Dedifferentiated amniotic fluid mesenchymal stem cell (primary cell): ENCODE measurements around the gene INPP5D.
"Not testable (repeated sequence)": the region's sequence is repeated elsewhere in the genome, so short reads cannot be mapped to it uniquely, and the experiment has no call there.

Experiments
- DNase-seq: peaks from one replicate; pipeline ENCODE4 v3.0.0-alpha.2; 2016; ENCODE audit errors: extremely low spot score

Gene INPP5D

DNA sequence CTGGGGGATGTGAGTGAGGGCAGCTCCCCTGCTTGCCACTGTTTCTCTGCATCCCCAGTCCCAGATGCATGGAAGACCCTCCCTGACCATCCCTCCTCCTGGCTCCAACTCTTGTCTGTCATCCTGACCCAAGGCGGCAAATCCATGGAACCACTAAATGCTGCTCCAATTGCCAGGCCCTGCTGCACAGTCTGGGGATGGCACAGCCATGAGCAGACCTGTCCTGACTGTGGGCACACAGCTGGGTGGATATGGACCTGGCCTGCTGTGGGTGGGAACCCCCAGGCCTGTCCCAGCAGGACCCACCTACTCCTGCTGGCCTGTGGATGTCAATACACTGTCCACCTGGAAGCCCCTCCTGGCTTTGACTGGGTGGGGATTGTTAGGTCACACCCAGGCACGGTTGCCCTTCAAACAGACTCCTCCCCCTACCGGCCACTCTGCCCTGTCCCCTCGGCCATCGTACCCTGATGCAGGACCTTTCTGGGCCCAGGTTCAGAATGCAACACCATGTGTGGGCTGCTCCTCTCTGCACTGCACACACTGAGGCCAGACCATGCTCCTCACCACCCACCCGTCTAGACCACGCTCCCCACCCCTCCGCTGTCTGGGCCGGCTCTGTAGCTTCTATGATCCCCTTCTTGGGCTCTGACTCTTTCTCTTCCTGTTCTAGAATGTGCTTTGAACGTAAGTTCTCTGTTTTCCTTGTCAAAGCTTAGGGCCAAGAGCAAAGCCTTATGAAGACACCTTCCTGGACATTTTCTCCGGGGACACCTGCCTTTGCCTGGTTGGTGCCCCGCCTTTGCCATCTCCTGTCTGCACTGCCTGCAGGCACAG, 57.9 kb downstream of the INPP5D start:
- DNase-seq, result no peak

DNA sequence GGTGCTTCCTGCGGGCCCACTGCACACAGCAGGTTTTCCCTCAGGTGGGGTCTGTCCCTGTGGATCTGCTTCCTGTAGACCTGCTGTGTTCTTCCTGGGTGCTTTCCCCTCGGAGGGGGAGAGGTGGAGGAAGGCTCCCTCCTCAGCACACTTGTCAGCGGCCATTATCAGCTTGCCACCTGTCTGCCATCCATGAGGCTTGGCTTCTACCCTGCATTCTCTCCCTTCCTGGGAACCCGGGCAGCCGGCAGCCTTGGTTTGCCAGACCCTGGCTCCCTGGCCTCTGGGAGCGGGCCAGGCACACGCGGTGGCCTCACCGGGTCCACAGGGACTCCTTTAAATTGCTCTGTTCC, 58.5 kb downstream of the INPP5D start:
- DNase-seq, result no peak

DNA sequence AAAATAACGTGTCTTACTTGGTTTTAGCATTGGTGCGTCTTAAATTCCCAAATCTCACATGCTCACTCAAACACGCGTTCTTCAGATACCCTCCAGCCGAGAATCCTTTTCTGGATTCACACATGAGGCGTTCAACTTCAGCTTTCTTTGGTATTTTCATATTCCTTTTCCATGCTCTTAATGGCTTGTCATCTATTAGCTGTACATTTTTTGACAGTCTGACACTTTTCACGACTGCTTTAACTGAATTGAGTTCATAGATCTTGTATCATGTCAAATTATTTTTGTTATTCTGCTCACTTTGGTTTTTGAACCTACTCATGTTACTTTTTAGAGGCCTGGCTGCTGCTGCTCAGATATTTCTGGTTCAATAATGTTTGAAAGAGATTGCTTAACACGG, 59.0 kb downstream of the INPP5D start:
- no peak for DNase-seq

DNA sequence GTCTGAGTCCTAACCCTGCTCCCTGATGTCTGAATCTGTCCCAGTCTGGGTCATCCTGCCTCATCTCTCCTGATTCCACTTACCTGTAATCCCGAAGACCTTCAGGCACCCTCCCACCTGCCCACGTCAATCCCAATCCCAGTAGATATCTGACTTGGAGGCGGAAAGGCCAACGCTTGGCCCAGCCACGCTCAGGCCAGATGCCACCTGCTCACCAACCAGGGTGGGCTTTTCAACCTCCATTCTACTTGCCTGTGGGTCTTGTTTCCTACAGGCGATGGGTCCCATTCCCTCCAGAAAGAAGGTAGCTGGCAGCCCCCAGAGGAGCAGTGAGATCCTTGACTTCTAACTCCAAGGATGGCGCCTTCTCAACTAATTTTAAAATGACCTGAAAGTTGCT, 59.7 kb downstream of the INPP5D start:
- no peak for DNase-seq

GRCh38 chr2:233120459-233120858, 60.3 kb downstream of the INPP5D start:
- DNase-seq, result no peak

DNA sequence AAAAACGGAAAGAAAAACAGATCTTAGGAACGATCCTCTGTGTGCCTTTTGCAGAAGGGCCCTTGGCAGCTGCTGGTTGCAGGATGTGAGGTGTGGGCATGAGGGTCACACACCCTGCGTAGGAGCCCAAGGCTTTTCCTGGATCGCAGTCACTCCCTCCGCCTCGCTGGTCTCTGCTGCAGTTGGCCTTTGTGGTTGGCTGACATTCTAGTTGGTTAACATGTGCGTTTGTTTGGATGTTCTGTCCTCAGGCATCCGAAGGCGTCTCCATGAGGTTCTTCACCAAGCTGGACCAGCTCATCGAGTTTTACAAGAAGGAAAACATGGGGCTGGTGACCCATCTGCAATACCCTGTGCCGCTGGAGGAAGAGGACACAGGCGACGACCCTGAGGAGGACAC, 61.7 kb downstream of the INPP5D start:
- DNase-seq, result no peak

GRCh38 chr2:233122541-233122940, 62.4 kb downstream of the INPP5D start:
- DNase-seq, result no peak

DNA sequence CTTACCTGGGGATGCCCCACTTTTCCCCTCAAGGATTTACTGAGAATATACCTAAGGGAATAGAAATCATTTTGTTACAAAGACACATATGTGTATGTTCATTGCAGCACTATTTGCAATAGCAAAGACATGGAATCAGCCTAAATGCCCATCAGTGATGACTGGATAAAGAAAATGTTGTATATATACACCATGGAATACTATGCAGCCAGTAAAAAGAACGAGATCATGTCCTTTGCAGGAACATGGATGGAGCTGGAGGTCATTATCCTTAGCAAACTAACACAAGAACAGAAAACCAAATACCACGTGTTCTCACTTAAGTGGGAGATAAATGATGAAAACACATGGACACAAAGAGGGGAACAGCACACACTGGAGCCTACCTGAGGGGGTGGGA, 63.4 kb downstream of the INPP5D start:
- DNase-seq, result not testable (repeated sequence)

GRCh38 chr2:233124421-233125080, 64.4 kb downstream of the INPP5D start:
- no peak for DNase-seq

GRCh38 chr2:233125455-233126065, 65.4 kb downstream of the INPP5D start:
- no peak for DNase-seq

- DNase-seq, result no peak
These were observed 69.3 kb downstream of the INPP5D start for GRCh38 chr2:233129351-233129978.

GRCh38 chr2:233130024-233130423, 69.9 kb downstream of the INPP5D start:
- no peak for DNase-seq

GRCh38 chr2:233130481-233131020, 70.4 kb downstream of the INPP5D start:
- DNase-seq, result no peak

DNA sequence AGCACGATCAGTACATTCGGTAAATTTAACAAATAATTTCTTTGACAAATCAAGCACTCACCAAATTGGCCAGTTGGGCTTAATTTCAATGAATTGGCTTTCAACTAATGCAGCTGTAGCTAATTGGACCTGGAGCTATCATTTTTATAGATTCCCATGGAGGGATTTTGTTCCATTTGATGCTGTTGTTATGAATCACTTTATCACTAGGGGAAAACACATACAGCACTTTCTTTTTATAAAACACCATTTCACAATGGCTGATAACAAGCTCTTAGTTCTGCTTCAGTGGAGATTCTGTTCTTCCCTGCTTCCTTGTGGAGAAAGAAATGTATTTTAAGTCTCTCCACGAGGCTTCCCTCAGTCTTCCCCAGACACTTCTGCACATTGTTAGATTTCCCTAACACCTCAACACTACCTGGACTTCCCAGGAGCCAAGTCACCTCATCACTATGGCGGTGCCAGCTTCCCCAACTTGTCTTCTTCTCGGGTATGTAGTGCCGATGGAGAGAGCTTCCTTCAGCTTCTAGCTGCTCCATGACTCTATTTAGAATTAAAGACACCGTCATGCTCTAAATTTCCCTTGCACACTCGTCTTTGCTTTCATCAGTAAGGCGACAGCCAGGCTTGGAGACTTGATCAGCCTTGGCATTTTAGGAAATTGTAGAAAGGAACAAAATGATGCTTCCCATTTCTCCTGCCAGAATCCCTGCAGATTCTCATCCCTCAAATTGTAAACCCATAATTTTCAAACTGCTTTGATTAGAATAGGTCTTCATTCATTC, 72.0 kb downstream of the INPP5D start:
- no peak for DNase-seq

- DNase-seq, result no peak
These were observed 73.1 kb downstream of the INPP5D start for GRCh38 chr2:233133239-233133638.

DNA sequence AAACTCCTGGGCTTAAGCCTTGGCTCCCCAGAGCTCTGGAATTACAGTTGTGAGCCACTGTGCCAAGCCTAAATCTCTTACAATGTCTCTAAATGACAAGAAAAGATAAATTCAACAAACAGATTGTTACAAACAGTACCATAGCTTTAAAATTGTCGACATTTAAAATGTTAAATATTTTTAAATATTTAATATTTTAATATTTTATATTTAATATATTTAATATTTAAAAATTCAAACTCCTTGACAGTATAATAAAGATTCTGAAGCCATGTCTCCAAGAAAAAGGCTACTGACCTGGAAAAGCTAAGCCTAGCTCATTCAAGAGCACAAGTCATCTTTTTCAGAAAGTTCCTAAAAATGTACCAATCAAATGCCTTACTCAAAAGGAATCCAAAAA, 75.3 kb downstream of the INPP5D start:
- DNase-seq, result no peak

DNA sequence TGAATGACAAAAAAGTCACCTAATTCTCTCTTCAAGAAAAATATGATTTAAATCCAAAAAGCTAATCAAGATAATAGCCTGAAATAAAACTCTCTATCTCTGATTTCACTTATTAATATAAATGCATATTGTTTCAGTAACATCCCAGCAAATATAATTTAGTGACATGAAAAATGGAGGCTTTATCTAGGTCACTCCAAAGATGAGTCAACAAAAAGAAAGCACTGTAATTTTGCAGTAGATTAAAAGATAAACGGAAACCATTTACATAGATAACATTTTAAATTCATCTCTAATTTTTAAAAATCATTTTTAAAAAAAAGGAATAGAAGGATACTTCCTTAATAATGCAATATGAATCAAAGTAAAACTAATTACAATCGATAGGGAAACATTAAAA, 76.9 kb downstream of the INPP5D start:
- DNase-seq, result no peak

DNA sequence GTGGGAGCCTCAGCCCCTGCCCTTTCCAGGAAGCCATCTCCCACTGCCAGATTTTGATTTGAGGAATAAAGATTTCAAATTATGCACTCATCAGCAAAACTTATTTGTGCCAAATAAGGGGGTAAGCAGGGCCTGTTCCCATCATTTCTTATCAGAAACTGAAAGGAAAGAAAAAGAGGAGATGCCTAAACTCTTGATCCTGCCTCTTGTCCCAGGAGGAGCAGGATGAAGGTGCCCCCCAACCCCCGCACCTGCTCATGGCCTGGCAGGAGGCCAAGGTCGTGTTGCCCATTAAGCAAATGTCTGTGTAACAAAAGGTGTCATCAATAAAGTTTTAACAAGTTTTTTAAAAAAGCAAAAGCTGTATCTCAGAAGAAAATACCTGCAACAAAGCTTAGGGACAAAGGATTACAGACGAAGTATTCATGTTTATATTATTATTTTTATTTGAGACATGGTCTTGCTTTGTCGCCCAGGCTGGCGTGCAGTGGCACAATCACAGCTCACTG, 80.0 kb downstream of the INPP5D start:
- no peak for DNase-seq

DNA sequence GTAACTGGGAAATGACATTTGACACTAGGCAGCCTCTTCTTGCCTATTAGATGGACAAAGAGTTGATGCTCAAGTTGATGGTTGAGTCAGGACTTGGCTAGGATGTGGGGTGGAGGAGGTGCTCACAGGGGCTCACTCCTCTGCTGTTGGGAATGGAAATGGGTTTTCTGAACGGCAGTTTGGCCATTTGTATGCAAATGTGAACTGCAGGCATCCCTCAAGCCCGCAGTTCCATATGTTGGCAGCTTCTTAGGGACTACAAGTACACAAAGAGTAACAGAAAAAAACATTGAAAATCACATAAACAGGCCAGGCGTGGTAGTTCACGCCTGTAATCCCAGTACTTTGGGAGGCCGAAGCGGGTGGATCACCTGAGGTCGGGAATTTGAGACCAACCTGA, 80.8 kb downstream of the INPP5D start:
- no peak for DNase-seq

DNA sequence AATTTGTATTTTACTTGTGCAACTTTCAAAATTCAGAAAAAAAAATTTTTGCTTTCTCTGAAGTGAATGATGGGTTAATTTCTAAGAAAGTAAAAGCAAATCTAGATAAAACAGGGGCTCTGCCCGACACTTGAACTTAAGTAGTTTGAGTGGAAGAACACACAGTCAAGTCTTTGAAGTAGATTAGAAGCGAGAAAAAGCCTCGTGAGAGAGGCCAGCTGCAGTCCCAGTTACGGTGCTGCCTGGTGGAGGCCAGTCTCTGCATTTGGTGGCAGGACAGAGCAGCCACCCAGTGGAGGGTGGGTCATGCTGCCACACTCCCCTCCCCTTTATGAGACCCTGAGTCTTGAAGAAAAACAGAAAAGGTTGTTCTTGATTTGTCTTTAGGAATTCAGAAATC, 81.8 kb downstream of the INPP5D start:
- no peak for DNase-seq

DNA sequence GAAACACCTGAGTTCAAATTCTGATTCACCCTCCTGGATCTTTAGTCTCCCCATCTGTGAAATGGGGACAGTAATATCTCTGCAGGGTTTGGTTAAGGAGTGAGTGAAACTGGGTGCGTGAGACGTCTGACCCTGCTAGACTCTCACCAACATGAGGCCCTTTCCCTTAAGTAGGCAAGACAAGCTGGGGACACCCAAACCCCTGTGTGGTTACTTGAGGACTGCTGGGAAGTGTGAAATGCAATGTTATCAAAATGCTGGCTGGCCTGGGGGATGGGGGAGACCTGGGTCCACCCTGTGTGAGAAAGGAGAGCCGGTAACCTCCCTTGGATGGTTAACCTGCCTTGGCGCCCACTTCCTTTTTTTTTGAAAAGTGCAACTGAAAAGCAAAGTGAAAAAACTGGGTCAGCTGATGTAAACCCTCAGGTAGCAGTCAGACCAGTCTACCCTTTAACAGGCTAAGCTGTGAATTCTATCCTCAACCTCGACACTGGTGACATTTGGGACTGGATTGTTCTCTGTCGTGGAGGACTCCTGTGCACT, 82.3 kb downstream of the INPP5D start:
- no peak for DNase-seq
